Sigmoid colon (tissue), 4 donors: Measurements from ENCODE around the gene ZMYND10.

ENCODE experiments used
- CTCF ChIP-seq, 4 experiments: fragments of 450-650 bp in 3 of 4; fragments of 200-600 bp in 1 of 4; IDR thresholded peaks; one replicate each; pipeline ENCODE4 v1.5.1; 2016 to 2019; ENCODE audit warnings: antibody characterized with exemption in 4 of 4, mild to moderate bottlenecking in 3 of 4, moderate library complexity in 2 of 4
- POLR2A ChIP-seq, 2 donors: fragments of 450-650 bp; IDR thresholded peaks; one replicate each; pipeline ENCODE4 v1.6.1; 2016; ENCODE audit warnings: antibody characterized with exemption in 2 of 2, mild to moderate bottlenecking in 2 of 2, moderate library complexity in 2 of 2
- POLR2AphosphoS5 ChIP-seq, 4 donors: sonication (generic); formaldehyde crosslinking; IDR thresholded peaks; one replicate each; pipeline ENCODE4 v1.6.1; 2017; ENCODE audit warnings: antibody characterized with exemption in 4 of 4

DNA sequence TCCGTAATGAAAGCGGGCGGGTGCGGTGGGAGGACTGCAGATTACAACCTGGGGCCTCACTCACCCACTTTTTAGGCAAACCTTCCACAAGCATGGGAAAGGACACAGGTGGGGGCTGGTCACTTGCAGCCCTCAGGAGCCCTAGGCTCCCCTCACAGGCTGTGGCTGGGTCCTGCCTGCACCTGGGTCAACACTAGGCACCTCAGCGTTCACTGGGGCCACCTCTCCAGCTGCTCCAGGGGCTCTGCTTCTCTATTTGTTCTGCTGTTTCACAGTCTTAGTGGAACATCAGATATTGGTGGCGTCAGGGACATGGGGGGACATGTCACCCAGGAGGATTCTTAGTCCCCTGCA, 43.9 kb upstream of the ZMYND10 start:
- no peak for TF ChIP-seq CTCF (IDR thresholded peaks at IDR 0.05)
- TF ChIP-seq POLR2A (IDR thresholded peaks at IDR 0.05): no peak
- no peak for TF ChIP-seq POLR2AphosphoS5 (IDR thresholded peaks at IDR 0.05)
